GM10248 (cell line): Measurements from ENCODE around the gene CILP.

ENCODE experiments used
- CTCF ChIA-PET: fragments of 300-600 bp; sonication (Branson Sonifier 250); formaldehyde crosslinking; extraction: SDS; loops from one replicate; lab custom pipeline; 2021; ENCODE audit warnings: antibody characterized with exemption; lab: Yijun Ruan, JAX
- POLR2A ChIA-PET: fragments of 350-650 bp; sonication (Branson Sonifier 250); formaldehyde crosslinking; extraction: SDS; loops from one replicate; lab custom pipeline; 2020; ENCODE audit warnings: antibody characterized with exemption; lab: Yijun Ruan, JAX
- DNase-seq: peaks from one replicate; pipeline ENCODE4 v3.0.0; 2012; ENCODE audit errors: extremely low spot score
- TF ChIP-seq, protein P1 (sequence below): IDR thresholded peaks from 2 replicates; pipeline ENCODE4 v1.5.1; 2012; ENCODE audit warnings: mild to moderate bottlenecking, low read depth; ENCODE audit errors: extremely low read depth, missing control alignments, control extremely low read depth

The CILP gene

DNA sequence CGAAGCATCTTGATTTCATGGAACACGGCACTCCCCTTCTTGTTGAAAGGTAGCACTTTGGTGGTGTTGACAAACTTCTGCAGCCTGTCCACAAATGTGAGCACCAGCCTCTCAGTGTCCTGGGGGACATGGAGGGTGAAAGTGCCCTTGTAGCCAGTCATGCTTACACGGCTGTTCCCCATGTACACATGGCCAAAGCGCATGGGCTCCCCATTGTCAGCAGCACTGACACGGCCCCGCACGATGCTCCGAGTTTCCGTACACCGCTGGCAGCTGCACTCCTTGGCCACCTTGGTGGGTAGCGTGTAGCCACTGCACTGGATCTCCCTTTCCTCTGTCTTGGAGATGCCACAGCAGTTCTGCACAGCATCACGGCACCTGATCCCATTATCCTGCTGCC is 12.7 kb downstream of the CILP start:
- no peak for DNase-seq
- CTCF ChIA-PET: no interaction called here
- POLR2A ChIA-PET: no interaction called here
- TF ChIP-seq, protein P1, sequence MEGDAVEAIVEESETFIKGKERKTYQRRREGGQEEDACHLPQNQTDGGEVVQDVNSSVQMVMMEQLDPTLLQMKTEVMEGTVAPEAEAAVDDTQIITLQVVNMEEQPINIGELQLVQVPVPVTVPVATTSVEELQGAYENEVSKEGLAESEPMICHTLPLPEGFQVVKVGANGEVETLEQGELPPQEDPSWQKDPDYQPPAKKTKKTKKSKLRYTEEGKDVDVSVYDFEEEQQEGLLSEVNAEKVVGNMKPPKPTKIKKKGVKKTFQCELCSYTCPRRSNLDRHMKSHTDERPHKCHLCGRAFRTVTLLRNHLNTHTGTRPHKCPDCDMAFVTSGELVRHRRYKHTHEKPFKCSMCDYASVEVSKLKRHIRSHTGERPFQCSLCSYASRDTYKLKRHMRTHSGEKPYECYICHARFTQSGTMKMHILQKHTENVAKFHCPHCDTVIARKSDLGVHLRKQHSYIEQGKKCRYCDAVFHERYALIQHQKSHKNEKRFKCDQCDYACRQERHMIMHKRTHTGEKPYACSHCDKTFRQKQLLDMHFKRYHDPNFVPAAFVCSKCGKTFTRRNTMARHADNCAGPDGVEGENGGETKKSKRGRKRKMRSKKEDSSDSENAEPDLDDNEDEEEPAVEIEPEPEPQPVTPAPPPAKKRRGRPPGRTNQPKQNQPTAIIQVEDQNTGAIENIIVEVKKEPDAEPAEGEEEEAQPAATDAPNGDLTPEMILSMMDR: no peak

DNA sequence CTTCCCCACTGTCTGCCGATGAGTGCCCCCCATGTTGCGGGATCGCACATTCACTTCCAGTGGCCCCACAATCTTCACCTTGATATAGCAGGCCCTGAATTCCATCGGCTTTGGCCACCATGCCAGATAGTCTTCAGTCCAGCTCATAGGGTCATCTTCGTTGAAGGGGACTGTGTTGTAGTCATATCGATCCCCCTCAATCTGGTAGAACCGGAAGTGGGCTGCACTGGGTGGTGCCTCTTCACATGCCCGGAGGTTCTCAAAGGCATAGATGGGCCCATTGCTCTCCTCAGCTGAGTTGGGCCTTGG is 14.0 kb downstream of the CILP start:
- TF ChIP-seq, protein P1: no peak
- CTCF ChIA-PET: no interaction called here

DNA sequence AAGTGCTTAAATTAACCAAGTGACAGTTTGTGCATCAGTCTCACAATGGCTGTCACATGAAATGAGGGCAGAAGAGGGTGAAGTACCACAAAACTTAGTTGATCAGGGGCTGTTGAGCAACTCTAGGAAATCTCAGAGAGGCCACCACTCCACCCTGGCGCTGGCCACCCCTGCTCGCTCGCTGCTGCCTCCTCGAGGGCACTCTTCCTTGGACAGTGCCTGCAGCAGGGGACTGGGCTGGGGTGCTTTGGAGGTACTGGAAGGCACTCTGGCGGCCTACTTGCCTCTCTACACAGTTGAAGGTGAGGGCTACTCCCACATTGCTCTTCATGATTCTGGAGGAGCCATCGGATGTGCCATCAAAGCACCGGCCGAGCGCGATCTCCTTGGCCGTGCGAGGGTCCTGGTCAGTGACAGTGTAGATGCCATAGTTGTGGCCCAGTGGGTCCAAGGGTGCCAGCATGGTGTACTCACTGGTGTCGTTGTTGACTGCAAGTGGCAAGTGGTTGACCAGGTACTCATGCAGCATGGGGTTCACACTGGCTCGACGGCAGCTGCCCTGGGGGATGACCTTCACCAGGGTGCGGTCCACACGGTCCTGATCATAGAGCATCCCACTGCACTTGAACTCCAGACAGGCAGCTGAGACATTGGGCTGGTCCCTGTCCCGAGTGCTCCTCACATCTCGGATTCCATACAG is 14.5 kb downstream of the CILP start:
- no peak for DNase-seq
- CTCF ChIA-PET: interaction anchor here (1.5 kb wide), 1 partner anchor 11 kb away, joined by 5 read pairs; no protein-coding TSS in a partner anchor
- TF ChIP-seq, protein P1: no peak
- POLR2A ChIA-PET: no interaction called here

More for the DNA sequence above, 14.0 kb downstream of the CILP start:
- POLR2A ChIA-PET: no interaction called here
- no peak for DNase-seq

DNA sequence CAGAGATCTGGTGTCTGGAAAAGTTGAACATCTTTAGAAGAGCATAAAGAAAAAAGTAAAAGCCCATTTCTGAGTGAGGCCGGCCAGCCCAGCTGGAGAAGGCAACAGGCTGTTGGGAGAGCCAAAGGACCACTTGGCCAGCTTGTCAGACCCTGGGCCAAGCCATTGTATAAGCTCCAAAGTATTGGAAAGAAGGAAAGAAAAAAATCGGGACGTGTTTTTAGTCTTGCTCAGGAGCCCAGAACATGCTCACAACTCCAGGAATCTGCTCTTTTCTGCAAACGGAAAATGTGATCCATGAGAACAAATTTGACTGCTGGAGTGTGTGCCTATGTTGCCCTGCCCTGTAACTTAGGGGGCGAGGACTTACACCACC is 15.7 kb downstream of the CILP start:
- POLR2A ChIA-PET: no interaction called here
- no peak for DNase-seq
- TF ChIP-seq, protein P1: no peak
- CTCF ChIA-PET: interaction anchor here (0.9 to 1.5 kb wide), 4 partner anchors 10 to 109 kb away, joined by 3 to 5 read pairs (median 4); partner anchors contain the start of genes CLPX, PARP16 and RNU5B-1

DNA sequence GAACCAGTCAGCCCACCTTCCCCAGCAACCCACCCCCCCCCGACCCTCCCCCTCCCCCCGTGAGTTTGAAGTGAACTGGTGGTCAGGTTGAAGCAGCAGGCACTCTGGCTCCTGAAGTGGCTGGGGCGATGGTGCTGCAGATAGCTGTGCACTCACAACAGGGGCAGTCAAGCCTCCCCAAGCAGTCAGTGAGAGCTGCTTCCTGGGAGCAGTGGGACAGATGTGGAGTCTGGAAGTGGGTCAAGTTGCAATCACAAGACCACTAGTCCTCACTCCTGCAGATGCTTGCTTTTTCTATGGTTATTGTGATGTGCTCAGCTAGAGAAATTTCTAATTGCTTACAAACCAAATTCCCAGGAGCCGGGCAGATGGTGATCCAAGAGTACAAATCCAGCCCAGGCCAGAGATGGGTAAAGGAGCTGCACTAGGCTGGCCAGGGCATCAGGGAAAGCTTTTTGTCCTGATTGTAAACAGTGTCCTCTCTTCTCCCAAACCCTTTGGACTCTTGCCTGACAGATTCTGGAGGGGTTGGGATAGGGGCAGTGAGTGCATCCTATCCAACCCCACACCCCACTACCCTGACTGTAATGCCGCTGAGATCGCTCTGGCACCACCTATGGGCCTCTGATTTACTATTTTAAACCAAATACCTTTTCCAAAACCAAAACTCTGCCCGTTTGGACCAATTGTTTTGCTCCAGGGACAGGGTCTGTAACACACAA is 16.3 kb downstream of the CILP start:
- DNase-seq: no peak
- ChIA-PET CTCF (interaction anchor here (0.9 to 1.5 kb wide), 4 partner anchors 10 to 110 kb away, joined by 3 to 5 read pairs (median 4); partner anchors contain the start of genes CLPX, PARP16 and RNU5B-1), POLR2A (no interaction called here)
- TF ChIP-seq, protein P1: no peak

DNA sequence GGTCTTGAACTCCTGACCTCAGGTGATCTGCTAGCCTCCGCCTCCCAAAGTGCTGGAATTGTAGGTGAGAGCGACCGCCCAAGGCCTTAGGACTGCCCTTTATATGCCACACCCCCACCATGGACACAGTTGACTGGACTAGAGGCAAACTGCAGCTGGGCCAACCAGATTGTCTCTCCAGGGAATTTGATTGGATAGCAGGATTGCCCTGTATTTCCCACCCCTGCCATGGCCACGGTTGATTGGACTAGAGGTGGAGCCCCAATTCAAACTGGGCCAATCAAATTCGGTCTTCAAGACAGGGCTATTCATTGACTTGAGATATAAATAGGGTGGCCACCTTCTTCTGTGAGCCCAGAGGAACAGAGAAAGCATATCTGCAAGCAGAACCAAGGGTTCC is 19.3 kb downstream of the CILP start:
- CTCF ChIA-PET: no interaction called here
- no peak for DNase-seq
- POLR2A ChIA-PET: no interaction called here
- TF ChIP-seq, protein P1: no peak
